PC-3 (cell line): ENCODE results near the gene ST3GAL6. TPM values are rescaled to one million over a fixed set of nuclear protein-coding genes. Genes with fewer than 3 reads are reported as not detected.

Source experiments
- ATAC-seq: fragments of 200-7000 bp; cut with Tn5 transposase; 2 replicates; pipeline ENCODE4 v1.9.1; 2020; ENCODE audit warnings: mild to moderate bottlenecking, moderate library complexity
- BruUV-seq: library from RNA; stranded (reverse); fragments of 400-500 nt; replicated peaks from 2 replicates; lab custom pipeline; 2021; lab: Mats Ljungman, UMichigan
- CTCF ChIA-PET: fragments of 300-600 bp; sonication (Branson Sonifier 250); formaldehyde crosslinking; loops from one replicate; lab custom pipeline; 2022; ENCODE audit warnings: antibody characterized with exemption; lab: Charles Lee
- POLR2A ChIA-PET: fragments of 300-600 bp; sonication (Branson Sonifier 250); formaldehyde crosslinking; loops from one replicate; lab custom pipeline; 2022; ENCODE audit warnings: antibody characterized with exemption; ENCODE audit not compliant: unreplicated experiment; lab: Charles Lee
- DNase-seq: peaks from one replicate; pipeline ENCODE4 v3.0.0-alpha.2; 2015
- H2AFZ ChIP-seq: fragments of 300-600 bp; sonication (generic); 2 replicates; pipeline ENCODE4 v1.6.0; 2016; ENCODE audit warnings: antibody characterized with exemption, low read length
- H3F3A ChIP-seq: fragments of 300-600 bp; sonication (generic); one replicate; pipeline ENCODE4 v1.6.0; 2017; ENCODE audit warnings: antibody characterized with exemption, low read length, control low read depth, mild to moderate bottlenecking; ENCODE audit not compliant: unreplicated experiment
- H3K27ac ChIP-seq: fragments of 300-600 bp; sonication (generic); 2 replicates; pipeline ENCODE4 v1.5.1; 2016; ENCODE audit warnings: mild to moderate bottlenecking, low read length
- H3K27me3 ChIP-seq: fragments of 300-600 bp; sonication (generic); 2 replicates; pipeline ENCODE4 v1.6.1; 2016; ENCODE audit warnings: low read length, mixed read lengths
- H3K36me3 ChIP-seq: fragments of 300-600 bp; sonication (generic); 2 replicates; pipeline ENCODE4 v1.6.1; 2016; ENCODE audit warnings: low read depth, mixed run types, low read length, mixed read lengths
- H3K4me1 ChIP-seq: fragments of 300-600 bp; sonication (generic); 2 replicates; pipeline ENCODE4 v1.5.1; 2016; ENCODE audit warnings: low read length; ENCODE audit not compliant: insufficient read depth
- H3K4me2 ChIP-seq: fragments of 300-600 bp; sonication (generic); 2 replicates; pipeline ENCODE4 v1.6.0; 2016; ENCODE audit warnings: low read length
- H3K4me3 ChIP-seq: fragments of 300-600 bp; sonication (generic); 2 replicates; pipeline ENCODE4 v1.5.1; 2016; ENCODE audit warnings: mild to moderate bottlenecking, low read length, mixed read lengths
- H3K79me2 ChIP-seq: fragments of 300-600 bp; sonication (generic); 2 replicates; pipeline ENCODE4 v1.6.1; 2017; ENCODE audit warnings: low read length, mixed read lengths
- H3K9ac ChIP-seq: fragments of 300-600 bp; sonication (generic); 2 replicates; pipeline ENCODE4 v1.6.0; 2016; ENCODE audit warnings: mild to moderate bottlenecking, low read length
- H3K9me2 ChIP-seq: fragments of 300-600 bp; sonication (generic); replicated peaks from 2 replicates; pipeline ENCODE4 v1.6.1; 2016; ENCODE audit warnings: mixed run types, low read length, mixed read lengths
- H3K9me3 ChIP-seq: fragments of 300-600 bp; sonication (generic); 2 replicates; pipeline ENCODE4 v1.6.1; 2016; ENCODE audit warnings: low read length, mixed read lengths
- H4K20me1 ChIP-seq: fragments of 300-600 bp; sonication (generic); 2 replicates; pipeline ENCODE4 v1.6.1; 2016; ENCODE audit warnings: low read length, mixed read lengths
- CTCF ChIP-seq: fragments of 300-600 bp; sonication (generic); conservative IDR thresholded peaks from 2 replicates; pipeline ENCODE4 v1.5.1; 2017; ENCODE audit warnings: antibody characterized with exemption, low read depth, mild to moderate bottlenecking, low read length
- EZH2 ChIP-seq: fragments of 300-600 bp; sonication (generic); IDR thresholded peaks from one replicate; pipeline ENCODE4 v1.6.1; 2017; ENCODE audit warnings: antibody characterized with exemption, mild to moderate bottlenecking, low read length; ENCODE audit not compliant: unreplicated experiment
- EZH2phosphoT487 ChIP-seq: fragments of 300-600 bp; sonication (generic); IDR thresholded peaks from 2 replicates; pipeline ENCODE4 v1.6.1; 2018; ENCODE audit warnings: mild to moderate bottlenecking, antibody characterized with exemption, low read length, borderline replicate concordance
- intact Hi-C: fragments of 100-400 bp; cut with micrococcal nuclease; formaldehyde crosslinking; loops from 2 replicates; pipeline ENCODE4 v1.9.0; 2023
- total RNA-seq: library from RNA; depleted of rRNA; stranded (reverse); fragments of >200 nt; gene quantifications from 2 replicates; pipeline ENCODE4 v1.2.3, GENCODE V29; 2014

Gene ST3GAL6
- total RNA-seq, 1 experiment from 2014 or later: 11.5 TPM

GRCh38 chr3:98796334-98796733 is 33.2 kb downstream of the ST3GAL6 start:
- no peak overlapping the region for H2AFZ ChIP-seq
- no peak overlapping the region for H3K4me2 ChIP-seq
- DNase-seq: no peak
- H3K4me3 ChIP-seq: no peak overlapping the region
- H3K79me2 ChIP-seq: no peaks in the 10 kb centered on the region
- CTCF ChIA-PET: interaction anchor here (0.5 kb wide), 1 partner anchor 105 kb away, joined by 3 read pairs; no protein-coding TSS in a partner anchor
- POLR2A ChIA-PET: no interaction called here
- H3K27ac ChIP-seq: no peak overlapping the region
- H3K9me2 ChIP-seq: no peaks in the 10 kb centered on the region
- peaks cover 25% of the 10 kb centered on the region; the same call in 1 of the 2 replicates for H4K20me1 ChIP-seq
- H3K9me3 ChIP-seq: no peaks in the 10 kb centered on the region
- TF ChIP-seq EZH2phosphoT487: no peak
- H3K27me3 ChIP-seq: no peaks in the 10 kb centered on the region
- no TSS peak for BruUV-seq
- intact Hi-C loops: no loop called here
- peaks cover 28% of the 10 kb centered on the region for H3F3A ChIP-seq
- ATAC-seq: no peak
- no peaks in the 10 kb centered on the region for H3K4me1 ChIP-seq
- H3K9ac ChIP-seq: no peak overlapping the region
- peaks cover 55% of the 10 kb centered on the region for H3K36me3 ChIP-seq

GRCh38 chr3:98797905-98798304 is 34.8 kb downstream of the ST3GAL6 start:
- peaks cover 25% of the 10 kb centered on the region; the same call in 1 of the 2 replicates for H4K20me1 ChIP-seq
- TF ChIP-seq CTCF (no peak), EZH2 (no peak), EZH2phosphoT487 (no peak)

GRCh38 chr3:98798820-98799219 is 35.7 kb downstream of the ST3GAL6 start:
- H3K27ac ChIP-seq: no peak overlapping the region
- CTCF ChIA-PET: interaction anchor here (0.6 kb wide), 1 partner anchor 67 kb away, joined by 4 read pairs; no protein-coding TSS in a partner anchor
- H3K9me2 ChIP-seq: no peaks in the 10 kb centered on the region
- H3K27me3 ChIP-seq: no peaks in the 10 kb centered on the region
- peaks cover 57% of the 10 kb centered on the region for H3K36me3 ChIP-seq
- H3K79me2 ChIP-seq: no peaks in the 10 kb centered on the region
- intact Hi-C loops: no loop called here
- POLR2A ChIA-PET: no interaction called here
- no TSS peak for BruUV-seq
- peaks cover 20% of the 10 kb centered on the region for H3F3A ChIP-seq
- H3K9ac ChIP-seq: no peak overlapping the region
- H3K4me1 ChIP-seq: no peaks in the 10 kb centered on the region
- H3K9me3 ChIP-seq: no peaks in the 10 kb centered on the region
- TF ChIP-seq EZH2: no peak
- TF ChIP-seq EZH2phosphoT487: no peak
- TF ChIP-seq CTCF: no peak
- no peak for DNase-seq
- no peak overlapping the region for H3K4me2 ChIP-seq
- ATAC-seq: no peak
- no peak overlapping the region for H2AFZ ChIP-seq
- peaks cover 25% of the 10 kb centered on the region; the same call in 1 of the 2 replicates for H4K20me1 ChIP-seq
- no peak overlapping the region for H3K4me3 ChIP-seq

More at GRCh38 chr3:98797905-98798304, 34.8 kb downstream of the ST3GAL6 start:
- no peaks in the 10 kb centered on the region for H3K9me2 ChIP-seq
- no peak overlapping the region for H3K4me2 ChIP-seq
- H3K9me3 ChIP-seq: no peaks in the 10 kb centered on the region
- BruUV-seq: TSS peak; percentile 4
- intact Hi-C loops: no loop called here
- no peak for DNase-seq
- H3K27ac ChIP-seq: no peak overlapping the region
- peaks cover 57% of the 10 kb centered on the region for H3K36me3 ChIP-seq
- no peaks in the 10 kb centered on the region for H3K4me1 ChIP-seq
- CTCF ChIA-PET: no interaction called here
- peaks cover 23% of the 10 kb centered on the region for H3F3A ChIP-seq
- ATAC-seq: no peak
- no peaks in the 10 kb centered on the region for H3K27me3 ChIP-seq
- H2AFZ ChIP-seq: no peak overlapping the region
- no peak overlapping the region for H3K4me3 ChIP-seq
- POLR2A ChIA-PET: interaction anchor here (0.7 kb wide), 1 partner anchor 104 kb away, joined by 3 read pairs; no protein-coding TSS in a partner anchor
- no peaks in the 10 kb centered on the region for H3K79me2 ChIP-seq
- H3K9ac ChIP-seq: no peak overlapping the region
